ENCODE data around the gene TNNC2.
A peak's percentile ranks its signal among the peaks of the same experiment; 100 is the strongest.
"Not testable (repeated sequence)": the region's sequence is repeated elsewhere in the genome, so short reads cannot be mapped to it uniquely, and the experiment has no call there.

The TNNC2 gene

GRCh38 chr20:45827030-45827652, at the start of gene TNNC2:
Gene TNNC2 (minus strand): TSS chr20:45827312. CDS start chr20:45827248, 64 bp downstream.
- no peak for DNase-seq (ENCODE audit: low spot score)

GRCh38 chr20:45874576-45874975, 47.5 kb upstream of the TNNC2 start:
- no peak for DNase-seq (ENCODE audit: low spot score)

- not testable (repeated sequence) for DNase-seq (ENCODE audit: low spot score)
Measured at GRCh38 chr20:45874104-45874481, 47.0 kb upstream of the TNNC2 start.

GRCh38 chr20:45873409-45874103, 46.4 kb upstream of the TNNC2 start:
- DNase-seq (ENCODE audit: low spot score) = no peak

- no peak for DNase-seq (ENCODE audit: low spot score)
Measured at GRCh38 chr20:45872626-45873025, 45.5 kb upstream of the TNNC2 start.

- DNase-seq (ENCODE audit: low spot score) = no peak
Measured at GRCh38 chr20:45867819-45868176, 40.7 kb upstream of the TNNC2 start.

GRCh38 chr20:45867136-45867818, 40.2 kb upstream of the TNNC2 start:
- no peak for DNase-seq (ENCODE audit: low spot score)

- DNase-seq (ENCODE audit: low spot score) = no peak
Measured at GRCh38 chr20:45866454-45866853, 39.3 kb upstream of the TNNC2 start.

GRCh38 chr20:45863543-45864470, 36.7 kb upstream of the TNNC2 start:
- no peak for DNase-seq (ENCODE audit: low spot score)

GRCh38 chr20:45861221-45862075, 34.3 kb upstream of the TNNC2 start:
- DNase-seq (ENCODE audit: low spot score) = no peak

- DNase-seq (ENCODE audit: low spot score) = no peak
Measured at GRCh38 chr20:45860560-45861220, 33.6 kb upstream of the TNNC2 start.

- no peak for DNase-seq (ENCODE audit: low spot score)
Measured at GRCh38 chr20:45859916-45860315, 32.8 kb upstream of the TNNC2 start.

- peak; percentile 55 for DNase-seq (ENCODE audit: low spot score)
Measured at GRCh38 chr20:45857882-45858216, 30.7 kb upstream of the TNNC2 start.

GRCh38 chr20:45857114-45857881, 30.2 kb upstream of the TNNC2 start, which contains the start of the genes ACOT8 and ZSWIM3:
Gene ACOT8 (minus strand): TSS chr20:45857392. CDS start chr20:45857315, 77 bp downstream.
Gene ZSWIM3 (plus strand): TSS chr20:45857614. CDS start chr20:45857826, 212 bp downstream.
- peak; percentile 99 for DNase-seq (ENCODE audit: low spot score)

GRCh38 chr20:45853484-45853883, 26.4 kb upstream of the TNNC2 start:
- no peak for DNase-seq (ENCODE audit: low spot score)

- DNase-seq (ENCODE audit: low spot score) = no peak
Measured at GRCh38 chr20:45852326-45852725, 25.2 kb upstream of the TNNC2 start.

GRCh38 chr20:45851501-45851900, 24.4 kb upstream of the TNNC2 start:
- no peak for DNase-seq (ENCODE audit: low spot score)

- DNase-seq (ENCODE audit: low spot score) = no peak
Measured at GRCh38 chr20:45850926-45851325, 23.8 kb upstream of the TNNC2 start.

- no peak for DNase-seq (ENCODE audit: low spot score)
Measured at GRCh38 chr20:45850238-45850637, 23.1 kb upstream of the TNNC2 start.

Data from HuH-7.5 (cell line).